Cardiac fibroblast (primary cell): Measurements from ENCODE around the gene TMCC1.

Experiments
- DNase-seq, 2 donors: peaks; one replicate each; pipeline versions ENCODE4 v3.0.0 to v3.0.0-alpha.2; 2010; ENCODE audit warnings: low read depth in 2 of 2
- H3K4me3 ChIP-seq, 2 donors: replicated peaks in 1 of 2; 1 replicate in 1 of 2; 2 replicates in 1 of 2; pipeline ENCODE4 v1.5.1; 2011; ENCODE audit warnings: low read depth in 2 of 2, low read length in 2 of 2, mild to moderate bottlenecking in 2 of 2, moderate library complexity in 1 of 2
- CTCF ChIP-seq: IDR thresholded peaks from one replicate; pipeline ENCODE4 v1.5.1; 2011; ENCODE audit warnings: low read depth, mild to moderate bottlenecking, low read length, inconsistent platforms

TMCC1 gene

GRCh38 chr3:129673012-129673411 lies 220.5 kb downstream of the TMCC1 start:
- no peak overlapping the region for H3K4me3 ChIP-seq
- peak in 1 of 2 donors; percentile 55 for DNase-seq
- no peak for TF ChIP-seq CTCF

- DNase-seq: no peak
- no peak for TF ChIP-seq CTCF
- H3K4me3 ChIP-seq: no peak overlapping the region
These were observed 221.1 kb downstream of the TMCC1 start for GRCh38 chr3:129672412-129672811.

- TF ChIP-seq CTCF: no peak
- H3K4me3 ChIP-seq: no peak overlapping the region
- DNase-seq: peak; percentile 19 to 77
These were observed 228.3 kb downstream of the TMCC1 start for GRCh38 chr3:129665024-129665768.

GRCh38 chr3:129663930-129664646 lies 229.4 kb downstream of the TMCC1 start:
- no peak for DNase-seq
- H3K4me3 ChIP-seq: no peak overlapping the region
- no peak for TF ChIP-seq CTCF

- no peak overlapping the region for H3K4me3 ChIP-seq
- no peak for TF ChIP-seq CTCF
- peak in 1 of 2 donors; percentile 29 for DNase-seq
These were observed 230.5 kb downstream of the TMCC1 start for GRCh38 chr3:129663045-129663446.

- H3K4me3 ChIP-seq: no peak overlapping the region
- no peak for DNase-seq
- no peak for TF ChIP-seq CTCF
These were observed 231.3 kb downstream of the TMCC1 start for GRCh38 chr3:129662191-129662608.
